NCI-H2171 treated with DMSO at 0.1 percent for 48 hours (cell line): ENCODE data around the gene ZFAND2A.
"Not testable (repeated sequence)": the region's sequence is repeated elsewhere in the genome, so short reads cannot be mapped to it uniquely, and the experiment has no call there.

Experiments
- DNase-seq: peaks from one replicate; lab custom pipeline; 2025; lab: John Stamatoyannopoulos, UW

The ZFAND2A gene

GRCh38 chr7:1175597-1175966, 15.6 kb upstream of the ZFAND2A start:
- no peak for DNase-seq

- no peak for DNase-seq
These were observed 15.0 kb upstream of the ZFAND2A start for GRCh38 chr7:1174881-1175596.

- no peak for DNase-seq
These were observed 14.0 kb upstream of the ZFAND2A start for GRCh38 chr7:1174002-1174401.

- DNase-seq = no peak
These were observed 12.9 kb upstream of the ZFAND2A start for GRCh38 chr7:1172666-1173523.

GRCh38 chr7:1171516-1171915, 11.5 kb upstream of the ZFAND2A start:
- DNase-seq = peak; percentile 34

- peak; percentile 56 for DNase-seq
These were observed 10.9 kb upstream of the ZFAND2A start for GRCh38 chr7:1170741-1171501.

GRCh38 chr7:1169409-1170368, 9.7 kb upstream of the ZFAND2A start:
- no peak for DNase-seq

- DNase-seq = no peak
These were observed 8.4 kb upstream of the ZFAND2A start for GRCh38 chr7:1168422-1168821.

- DNase-seq = no peak
These were observed 4.4 kb upstream of the ZFAND2A start for GRCh38 chr7:1164436-1164835.

GRCh38 chr7:1163121-1163520, 3.1 kb upstream of the ZFAND2A start:
- no peak for DNase-seq

- DNase-seq = no peak
These were observed 650 bp upstream of the ZFAND2A start for GRCh38 chr7:1160670-1161021.

GRCh38 chr7:1159231-1159630, 765 bp downstream of the ZFAND2A start:
- not testable (repeated sequence) for DNase-seq

- no peak for DNase-seq
These were observed 1.5 kb downstream of the ZFAND2A start for GRCh38 chr7:1158203-1159126.

- no peak for DNase-seq
These were observed 3.0 kb downstream of the ZFAND2A start for GRCh38 chr7:1156782-1157535.

GRCh38 chr7:1155818-1156781, 3.9 kb downstream of the ZFAND2A start:
- DNase-seq = not testable (repeated sequence)

- no peak for DNase-seq
These were observed 5.7 kb downstream of the ZFAND2A start for GRCh38 chr7:1154172-1154739.

GRCh38 chr7:1152492-1152891, 7.5 kb downstream of the ZFAND2A start:
- no peak for DNase-seq
